Smooth muscle cell (in vitro differentiated cells): ENCODE measurements around the gene NLRC5. TPM values are rescaled to one million over a fixed set of nuclear protein-coding genes. Genes with fewer than 3 reads are reported as not detected.

Experiments used
- DNase-seq: peaks from one replicate; lab custom pipeline; 2025; ENCODE audit not compliant: unreplicated experiment; lab: John Stamatoyannopoulos, UW
- H2AFZ ChIP-seq: fragments of 200-600 bp; sonication (generic); 2 replicates; pipeline ENCODE4 v1.6.0; 2016; ENCODE audit warnings: antibody characterized with exemption, low read depth, mild to moderate bottlenecking
- H3F3A ChIP-seq: fragments of 200-600 bp; sonication (generic); 2 replicates; pipeline ENCODE4 v1.6.0; 2017; ENCODE audit warnings: antibody characterized with exemption, low read depth
- H3K27ac ChIP-seq: fragments of 200-600 bp; sonication (generic); 2 replicates; pipeline ENCODE4 v1.5.1; 2016; ENCODE audit warnings: low read depth, mild to moderate bottlenecking
- H3K27me3 ChIP-seq: fragments of 200-600 bp; sonication (generic); 2 replicates; pipeline ENCODE4 v1.6.1; 2016; ENCODE audit warnings: low read depth, mild to moderate bottlenecking
- H3K36me3 ChIP-seq: fragments of 200-600 bp; sonication (generic); 2 replicates; pipeline ENCODE4 v1.5.1; 2016; ENCODE audit warnings: low read depth
- H3K4me1 ChIP-seq: fragments of 200-600 bp; sonication (generic); 2 replicates; pipeline ENCODE4 v1.5.1; 2016; ENCODE audit warnings: low read depth
- H3K4me2 ChIP-seq: fragments of 200-600 bp; sonication (generic); 2 replicates; pipeline ENCODE4 v1.6.0; 2016; ENCODE audit warnings: mild to moderate bottlenecking
- H3K4me3 ChIP-seq: fragments of 200-600 bp; sonication (generic); 2 replicates; pipeline ENCODE4 v1.5.1; 2016; ENCODE audit warnings: mild to moderate bottlenecking
- H3K79me2 ChIP-seq: fragments of 200-600 bp; sonication (generic); 2 replicates; pipeline ENCODE4 v1.6.0; 2016; ENCODE audit warnings: low read depth, mild to moderate bottlenecking
- H3K9ac ChIP-seq: fragments of 200-600 bp; sonication (generic); 2 replicates; pipeline ENCODE4 v1.6.0; 2016; ENCODE audit warnings: low read depth
- H3K9me3 ChIP-seq: fragments of 200-600 bp; sonication (generic); replicated peaks from 2 replicates; pipeline ENCODE4 v1.5.1; 2016; ENCODE audit warnings: low read depth
- H4K20me1 ChIP-seq: fragments of 200-600 bp; sonication (generic); 2 replicates; pipeline ENCODE4 v1.6.0; 2016; ENCODE audit warnings: low read depth
- WGBS: methylation state at CpG from one replicate; pipeline ENCODE4 v1.1.7; 2016; ENCODE audit warnings: low lambda C conversion rate; 5-methylcytosine and 5-hydroxymethylcytosine counted together
- polyA plus RNA-seq: library from polyadenylated mRNA; unstranded; fragments of >200 nt; fragmentation: Nextera tagmentation; extraction: Ambion mirVana; gene quantifications from 2 replicates; pipeline ENCODE4 v1.2.1, GENCODE V29; 2016
- total RNA-seq: library from RNA; depleted of rRNA; stranded (reverse); fragments of >200 nt; gene quantifications from 2 replicates; pipeline ENCODE4 v1.2.3, GENCODE V29; 2014
- TF ChIP-seq, protein P1 (sequence below): fragments of 200-600 bp; sonication (generic); IDR thresholded peaks from 2 replicates; pipeline ENCODE4 v1.5.1; 2017; ENCODE audit warnings: borderline replicate concordance, mild to moderate bottlenecking, antibody characterized with exemption; ENCODE audit not compliant: insufficient read depth, poor library complexity, severe bottlenecking

Gene NLRC5
- total and polyA plus RNA-seq, 2 experiments from 2014 or later, result 4.2 to 21.4 TPM

DNA sequence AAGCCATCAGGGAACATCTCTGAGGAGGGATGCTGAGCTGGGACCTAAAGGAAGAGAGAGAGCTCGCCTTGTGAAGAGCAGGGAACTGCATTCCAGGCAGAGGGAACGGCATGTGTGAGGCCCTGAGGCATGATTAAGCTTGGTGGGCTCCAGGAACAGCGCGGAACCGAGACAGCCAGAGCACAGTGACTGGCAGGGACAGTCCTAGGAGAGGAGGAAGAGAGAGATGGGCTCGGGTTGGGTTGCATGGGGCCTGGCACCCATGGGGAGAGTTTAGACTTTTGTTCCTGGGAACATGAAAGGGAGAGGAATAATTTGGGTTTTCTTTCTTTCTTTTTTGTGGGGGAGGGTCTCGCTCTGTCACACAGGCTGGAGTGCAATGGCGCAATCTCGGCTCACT lies 63.8 kb downstream of the NLRC5 start:
- Histone ChIP-seq H3K36me3 (no peaks in the 10 kb centered on the region), H3K27ac (no peak overlapping the region), H3K4me2 (no peak overlapping the region), H3K27me3 (peaks cover 7% of the 10 kb centered on the region), H3K4me1 (no peaks in the 10 kb centered on the region), H3K9ac (no peak overlapping the region), H4K20me1 (no peaks in the 10 kb centered on the region), H3K79me2 (no peaks in the 10 kb centered on the region), H3K4me3 (no peak overlapping the region), H2AFZ (no peak overlapping the region), H3F3A (no peaks in the 10 kb centered on the region), H3K9me3 (no peaks in the 10 kb centered on the region)
- TF ChIP-seq, protein P1, sequence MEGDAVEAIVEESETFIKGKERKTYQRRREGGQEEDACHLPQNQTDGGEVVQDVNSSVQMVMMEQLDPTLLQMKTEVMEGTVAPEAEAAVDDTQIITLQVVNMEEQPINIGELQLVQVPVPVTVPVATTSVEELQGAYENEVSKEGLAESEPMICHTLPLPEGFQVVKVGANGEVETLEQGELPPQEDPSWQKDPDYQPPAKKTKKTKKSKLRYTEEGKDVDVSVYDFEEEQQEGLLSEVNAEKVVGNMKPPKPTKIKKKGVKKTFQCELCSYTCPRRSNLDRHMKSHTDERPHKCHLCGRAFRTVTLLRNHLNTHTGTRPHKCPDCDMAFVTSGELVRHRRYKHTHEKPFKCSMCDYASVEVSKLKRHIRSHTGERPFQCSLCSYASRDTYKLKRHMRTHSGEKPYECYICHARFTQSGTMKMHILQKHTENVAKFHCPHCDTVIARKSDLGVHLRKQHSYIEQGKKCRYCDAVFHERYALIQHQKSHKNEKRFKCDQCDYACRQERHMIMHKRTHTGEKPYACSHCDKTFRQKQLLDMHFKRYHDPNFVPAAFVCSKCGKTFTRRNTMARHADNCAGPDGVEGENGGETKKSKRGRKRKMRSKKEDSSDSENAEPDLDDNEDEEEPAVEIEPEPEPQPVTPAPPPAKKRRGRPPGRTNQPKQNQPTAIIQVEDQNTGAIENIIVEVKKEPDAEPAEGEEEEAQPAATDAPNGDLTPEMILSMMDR, result no peak
- WGBS, result 97% methylated on average over 9 of the region's 9 CpGs
- no peak for DNase-seq

DNA sequence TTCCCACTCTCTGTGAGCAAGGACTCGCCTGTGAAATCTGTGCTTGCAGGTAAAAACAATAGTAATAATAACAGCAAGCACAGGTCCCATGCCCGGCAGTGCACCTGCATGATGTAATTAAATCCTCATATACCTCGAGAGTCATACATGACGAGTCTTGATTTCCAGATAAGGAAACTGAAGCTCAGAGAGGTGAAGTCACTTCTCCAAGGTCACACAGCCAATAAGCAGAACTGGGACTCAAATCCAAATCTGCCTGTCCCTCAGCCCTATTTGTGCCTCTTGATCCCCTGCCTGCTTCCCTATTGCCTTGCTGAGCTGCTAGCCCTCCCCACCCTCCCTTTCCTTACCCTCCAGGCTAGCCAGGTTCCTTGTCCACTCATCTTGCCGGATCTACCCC lies 65.0 kb downstream of the NLRC5 start:
- 89% methylated on average over 5 of the region's 5 CpGs for WGBS
- DNase-seq, result no peak
- TF ChIP-seq, protein P1, result no peak
- H3K9me3 ChIP-seq, result no peaks in the 10 kb centered on the region
- H3K4me2 ChIP-seq, result no peak overlapping the region
- H3K79me2 ChIP-seq, result no peaks in the 10 kb centered on the region
- no peak overlapping the region for H3K9ac ChIP-seq
- no peak overlapping the region for H3K4me3 ChIP-seq
- H3K27me3 ChIP-seq, result peaks cover 7% of the 10 kb centered on the region
- H3K27ac ChIP-seq, result no peak overlapping the region
- no peaks in the 10 kb centered on the region for H3F3A ChIP-seq
- H2AFZ ChIP-seq, result no peak overlapping the region
- H3K36me3 ChIP-seq, result no peaks in the 10 kb centered on the region
- no peaks in the 10 kb centered on the region for H3K4me1 ChIP-seq
- H4K20me1 ChIP-seq, result no peaks in the 10 kb centered on the region

DNA sequence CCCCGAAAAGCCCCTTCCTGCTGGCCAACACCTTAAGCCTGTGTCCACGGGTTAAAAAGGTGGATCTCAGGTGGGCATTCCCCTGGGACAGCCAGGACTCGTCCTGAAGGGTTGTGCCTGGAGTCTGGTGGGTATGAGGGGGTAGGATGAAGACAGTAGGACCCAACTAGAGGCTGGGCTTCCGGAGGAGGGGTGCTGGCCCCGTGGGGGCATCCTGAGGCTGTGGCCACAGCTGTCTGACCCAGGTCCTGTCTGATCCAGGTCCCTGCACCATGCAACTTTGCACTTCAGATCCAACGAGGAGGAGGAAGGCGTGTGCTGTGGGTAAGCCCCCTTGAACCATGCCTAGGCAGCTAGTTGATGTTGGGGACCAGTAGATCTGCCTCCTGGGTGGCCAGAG lies 65.4 kb downstream of the NLRC5 start:
- Histone ChIP-seq H3K4me3 (no peak overlapping the region), H3K4me1 (no peaks in the 10 kb centered on the region), H3K4me2 (no peak overlapping the region), H4K20me1 (no peaks in the 10 kb centered on the region), H3K9me3 (no peaks in the 10 kb centered on the region), H3K27ac (no peak overlapping the region), H2AFZ (no peak overlapping the region), H3K27me3 (peaks cover 7% of the 10 kb centered on the region), H3K79me2 (no peaks in the 10 kb centered on the region), H3K36me3 (no peaks in the 10 kb centered on the region), H3F3A (no peaks in the 10 kb centered on the region), H3K9ac (no peak overlapping the region)
- TF ChIP-seq, protein P1, result no peak
- WGBS, result 84% methylated on average over 7 of the region's 7 CpGs
- no peak for DNase-seq

DNA sequence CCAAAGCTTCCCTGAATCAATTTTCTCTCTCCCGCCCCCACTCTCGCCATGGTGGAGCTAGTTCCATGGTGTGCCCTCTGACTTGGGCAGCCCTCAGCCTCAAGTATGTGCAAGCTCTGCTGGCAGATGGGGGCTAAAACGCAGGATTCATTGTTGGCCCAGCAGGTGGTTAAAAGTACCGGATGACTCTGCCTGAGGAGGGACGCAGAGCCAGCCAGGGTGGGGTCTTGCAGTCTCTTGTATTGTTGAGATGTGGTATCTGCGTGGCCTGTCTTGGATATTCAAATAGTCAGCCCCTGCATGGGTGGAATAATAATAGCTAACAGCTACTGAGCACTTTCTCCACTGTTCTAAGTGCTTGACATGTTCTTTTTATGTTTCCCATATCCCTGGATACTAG lies 66.3 kb downstream of the NLRC5 start:
- Histone ChIP-seq H3K9me3 (no peaks in the 10 kb centered on the region), H3K36me3 (no peaks in the 10 kb centered on the region), H3K4me3 (no peak overlapping the region), H3K9ac (no peak overlapping the region), H3K4me1 (no peaks in the 10 kb centered on the region), H2AFZ (no peak overlapping the region), H3K4me2 (no peak overlapping the region), H3K27ac (no peak overlapping the region), H4K20me1 (no peaks in the 10 kb centered on the region), H3K27me3 (peaks cover 7% of the 10 kb centered on the region), H3K79me2 (no peaks in the 10 kb centered on the region), H3F3A (no peaks in the 10 kb centered on the region)
- TF ChIP-seq, protein P1, result no peak
- no peak for DNase-seq
- 65% methylated on average over 6 of the region's 6 CpGs for WGBS
